Lower leg skin (tissue), 3 donors: Measurements from ENCODE around the gene TXNL4A.

Source experiments
- CTCF ChIP-seq, 3 donors: fragments of 450-650 bp; IDR thresholded peaks; one replicate each; pipeline ENCODE4 v1.5.1; 2016; ENCODE audit warnings: antibody characterized with exemption in 3 of 3, mild to moderate bottlenecking in 3 of 3, moderate library complexity in 2 of 3
- POLR2A ChIP-seq, 2 donors: fragments of 450-650 bp; IDR thresholded peaks; one replicate each; pipeline ENCODE4 v1.6.1; 2016 to 2017; ENCODE audit warnings: antibody characterized with exemption in 2 of 2, mild to moderate bottlenecking in 1 of 2, moderate library complexity in 1 of 2

GRCh38 chr18:79928563-79928960 lies 59.8 kb downstream of the TXNL4A start:
- TF ChIP-seq POLR2A (IDR thresholded peaks at IDR 0.05) (no peak), CTCF (IDR thresholded peaks at IDR 0.05) (no peak)
